SK-N-MC (cell line): ENCODE measurements around the gene BMP4.

Experiments
- DNase-seq: peaks from one replicate; pipeline ENCODE4 v3.0.0-alpha.2; 2011; ENCODE audit warnings: low read depth, low spot score
- H3K27ac ChIP-seq: fragments of 200-600 bp; sonication (generic); 2 replicates; pipeline ENCODE4 v1.5.1; 2016; ENCODE audit warnings: mixed run types
- H3K36me3 ChIP-seq: fragments of 200-600 bp; sonication (generic); 2 replicates; pipeline ENCODE4 v1.6.1; 2017; ENCODE audit warnings: antibody characterized with exemption, low read length, mixed read lengths; ENCODE audit not compliant: insufficient read depth
- H3K4me3 ChIP-seq: fragments of 200-600 bp; sonication (generic); 2 replicates; pipeline ENCODE4 v1.5.1; 2016
- H3K9ac ChIP-seq: fragments of 200-600 bp; sonication (generic); 2 replicates; pipeline ENCODE4 v1.8.0; 2017; ENCODE audit warnings: mixed run types, mixed read lengths; ENCODE audit not compliant: insufficient read length
- H3K9me3 ChIP-seq: fragments of 200-600 bp; sonication (generic); 2 replicates; pipeline ENCODE4 v1.6.1; 2017; ENCODE audit warnings: low read depth, mild to moderate bottlenecking, antibody characterized with exemption, low read length, moderate library complexity, mixed read lengths
- EZH2 ChIP-seq: fragments of 200-600 bp; sonication (generic); IDR thresholded peaks from one replicate; pipeline ENCODE4 v1.6.1; 2017; ENCODE audit warnings: antibody characterized with exemption
- FOXP2 ChIP-seq: optimal IDR thresholded peaks from 2 replicates; pipeline ENCODE3; 2011; ENCODE audit warnings: mild to moderate bottlenecking, moderate library complexity; ENCODE audit not compliant: insufficient read depth; ENCODE audit errors: extremely low read length, control extremely low read depth
- POLR2AphosphoS5 ChIP-seq: IDR thresholded peaks from 2 replicates; pipeline ENCODE4 v1.6.1; 2012; ENCODE audit warnings: mild to moderate bottlenecking, low read depth, low read length, borderline replicate concordance

BMP4 gene

GRCh38 chr14:53954551-53955228 lies 1.9 kb downstream of the BMP4 start:
- DNase-seq: no peak
- Histone ChIP-seq H3K9ac (no peak overlapping the region), H3K36me3 (no peaks in the 10 kb centered on the region), H3K9me3 (no peaks in the 10 kb centered on the region), H3K27ac (no peak overlapping the region), H3K4me3 (peak overlapping the region; percentile 77)
- TF ChIP-seq EZH2 (peak; percentile 75), FOXP2 (no peak)

DNA sequence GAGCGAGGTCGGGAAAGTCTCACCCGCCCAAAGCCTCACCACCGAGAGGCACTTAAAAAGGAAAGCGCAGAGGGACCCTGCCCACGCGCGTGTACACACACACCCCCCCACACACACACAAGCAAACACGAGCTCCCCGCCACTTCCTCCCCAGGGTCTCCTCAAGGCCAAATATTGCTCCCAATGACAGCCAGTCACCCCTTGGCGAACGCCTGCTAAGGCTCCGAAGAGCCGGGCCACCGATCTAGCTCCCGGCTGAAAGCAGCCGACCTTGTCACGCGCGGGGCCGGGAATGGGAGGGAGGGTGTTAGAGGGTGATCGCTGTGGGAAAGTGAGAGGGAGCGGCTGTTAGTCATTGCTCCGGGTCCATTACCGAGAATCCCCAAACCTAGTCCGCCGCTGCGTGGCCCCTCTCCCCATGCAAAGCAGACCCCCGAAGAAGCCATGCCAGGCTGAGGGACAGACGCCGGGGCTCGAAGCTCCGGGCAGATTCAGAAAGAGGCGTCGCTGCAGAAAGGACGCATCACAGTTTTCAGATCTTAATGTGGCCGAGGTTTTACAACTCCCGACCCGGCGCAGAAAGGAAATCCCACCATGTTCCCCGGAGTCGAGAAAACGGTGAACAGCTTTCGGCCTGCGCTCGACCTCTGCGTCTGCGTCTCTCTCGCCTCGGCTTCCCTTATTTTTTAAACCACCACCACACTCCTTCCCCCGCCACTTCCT lies 2.6 kb downstream of the BMP4 start:
- no peak overlapping the region for H3K27ac ChIP-seq
- no peak overlapping the region for H3K9ac ChIP-seq
- no peaks in the 10 kb centered on the region for H3K36me3 ChIP-seq
- no peak for DNase-seq
- H3K4me3 ChIP-seq: peak overlapping the region; percentile 77
- TF ChIP-seq POLR2AphosphoS5 (no peak), EZH2 (peak; percentile 26), FOXP2 (no peak)
- no peaks in the 10 kb centered on the region for H3K9me3 ChIP-seq

- H3K4me3 ChIP-seq: peak overlapping the region; percentile 77
- no peak for DNase-seq
- no peak overlapping the region for H3K27ac ChIP-seq
- TF ChIP-seq EZH2 (no peak), FOXP2 (no peak), POLR2AphosphoS5 (no peak)
- H3K9me3 ChIP-seq: no peaks in the 10 kb centered on the region
- H3K9ac ChIP-seq: no peak overlapping the region
- no peaks in the 10 kb centered on the region for H3K36me3 ChIP-seq
These were observed 3.4 kb downstream of the BMP4 start for GRCh38 chr14:53953002-53953827.

DNA sequence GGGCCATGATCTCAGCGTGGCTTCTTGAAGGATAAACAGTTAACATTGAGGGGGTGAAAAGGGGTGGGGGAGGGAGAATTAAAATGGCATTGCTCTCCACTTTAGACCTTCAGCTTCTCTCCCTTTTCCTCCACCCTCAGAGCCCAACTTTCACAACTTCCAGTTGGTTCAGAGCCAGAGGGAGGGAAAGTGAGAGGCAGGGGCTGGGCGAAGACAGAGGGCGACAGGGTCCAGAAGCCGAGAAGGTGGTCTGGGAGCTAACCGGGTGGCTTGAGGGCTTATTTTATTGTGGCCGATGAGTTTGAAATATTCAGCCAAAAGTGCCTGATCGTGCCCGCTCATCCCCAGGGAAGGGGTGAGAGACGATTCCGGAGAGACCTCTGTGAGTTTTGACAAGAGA lies 4.1 kb downstream of the BMP4 start:
- H3K36me3 ChIP-seq: no peaks in the 10 kb centered on the region
- DNase-seq: no peak
- no peak overlapping the region for H3K27ac ChIP-seq
- no peak overlapping the region for H3K9ac ChIP-seq
- peak overlapping the region; percentile 77 for H3K4me3 ChIP-seq
- TF ChIP-seq FOXP2 (no peak), POLR2AphosphoS5 (no peak), EZH2 (no peak)
- H3K9me3 ChIP-seq: no peaks in the 10 kb centered on the region

DNA sequence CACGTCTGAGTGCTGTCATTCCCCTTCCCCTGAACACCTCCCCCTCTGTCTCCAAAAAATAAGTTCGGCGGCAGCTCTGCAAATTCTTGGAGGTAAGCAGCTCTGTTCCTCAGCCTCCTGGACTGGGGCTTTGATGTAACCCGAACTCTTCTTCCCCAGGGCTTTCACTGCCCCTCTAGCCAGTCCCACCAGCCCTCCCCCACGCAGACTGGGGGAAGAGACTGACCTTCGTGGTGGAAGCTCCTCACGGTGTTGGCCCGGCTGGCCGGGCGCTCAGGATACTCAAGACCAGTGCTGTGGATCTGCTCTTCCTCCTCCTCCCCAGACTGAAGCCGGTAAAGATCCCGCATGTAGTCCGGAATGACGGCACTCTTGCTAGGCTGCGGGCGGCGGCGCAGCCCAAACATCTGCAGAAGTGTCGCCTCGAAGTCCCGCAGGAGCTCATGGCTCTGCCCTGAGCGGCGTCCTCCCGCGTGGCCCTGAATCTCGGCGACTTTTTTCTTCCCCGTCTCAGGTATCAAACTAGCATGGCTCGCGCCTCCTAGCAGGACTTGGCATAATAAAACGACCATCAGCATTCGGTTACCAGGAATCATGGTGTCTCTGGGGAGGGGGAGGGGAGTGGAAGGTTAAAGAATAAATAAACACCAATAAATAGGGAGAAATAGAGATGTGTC lies 4.9 kb downstream of the BMP4 start:
- no peak for DNase-seq
- TF ChIP-seq FOXP2 (no peak), EZH2 (no peak), POLR2AphosphoS5 (no peak)
- Histone ChIP-seq H3K27ac (no peak overlapping the region), H3K9ac (no peak overlapping the region), H3K4me3 (no peak overlapping the region), H3K36me3 (no peaks in the 10 kb centered on the region), H3K9me3 (no peaks in the 10 kb centered on the region)

- Histone ChIP-seq H3K36me3 (no peaks in the 10 kb centered on the region), H3K27ac (no peak overlapping the region), H3K9me3 (no peaks in the 10 kb centered on the region), H3K9ac (no peak overlapping the region), H3K4me3 (no peak overlapping the region)
- no peak for TF ChIP-seq FOXP2
- no peak for TF ChIP-seq EZH2
- TF ChIP-seq POLR2AphosphoS5: no peak
- DNase-seq: no peak
These were observed 5.4 kb downstream of the BMP4 start for GRCh38 chr14:53951243-53951626.

GRCh38 chr14:53950031-53950793 lies 6.4 kb downstream of the BMP4 start:
- no peak overlapping the region for H3K27ac ChIP-seq

More at GRCh38 chr14:53950031-53950793, 6.4 kb downstream of the BMP4 start:
- Histone ChIP-seq H3K36me3 (no peaks in the 10 kb centered on the region), H3K9ac (no peak overlapping the region), H3K9me3 (no peaks in the 10 kb centered on the region), H3K4me3 (no peak overlapping the region)
- TF ChIP-seq FOXP2 (no peak), POLR2AphosphoS5 (no peak), EZH2 (no peak)
- no peak for DNase-seq
